OCI-LY3 (cell line): Measurements from ENCODE around the gene MRPL33.

Source experiments
- H2AFZ ChIP-seq: fragments of 200-600, 300-600 bp; shearing (Covaris generic); 2 replicates; pipeline ENCODE4 v1.6.0; 2014; ENCODE audit warnings: antibody characterized with exemption, low read depth, low read length
- H3K27ac ChIP-seq: fragments of 200-600, 300-600 bp; sonication (generic); 2 replicates; pipeline ENCODE4 v1.5.1; 2014; ENCODE audit warnings: mild to moderate bottlenecking, low read length, moderate library complexity, mixed read lengths
- H3K27me3 ChIP-seq: fragments of 200-600, 300-600 bp; sonication (generic); 2 replicates; pipeline ENCODE4 v1.6.1; 2014; ENCODE audit warnings: low read depth, low read length, mixed read lengths
- H3K36me3 ChIP-seq: fragments of 200-600, 300-600 bp; sonication (generic); replicated peaks from 2 replicates; pipeline ENCODE3; 2014; ENCODE audit warnings: low read depth, low read length, mixed read lengths
- H3K4me1 ChIP-seq: fragments of 300-600, 200-600 bp; sonication (generic); 2 replicates; pipeline ENCODE4 v1.6.1; 2014; ENCODE audit warnings: low read length, mixed read lengths
- H3K4me2 ChIP-seq: fragments of 200-600, 300-600 bp; sonication (generic); 2 replicates; pipeline ENCODE4 v1.6.1; 2014; ENCODE audit warnings: low read length, mixed read lengths
- H3K4me3 ChIP-seq: fragments of 300-600, 200-600 bp; sonication (generic); 2 replicates; pipeline ENCODE4 v1.5.1; 2014; ENCODE audit warnings: antibody characterized with exemption, mild to moderate bottlenecking, low read length, moderate library complexity
- H3K79me2 ChIP-seq: fragments of 300-600, 200-600 bp; shearing (Covaris generic); 2 replicates; pipeline ENCODE4 v1.6.1; 2014; ENCODE audit warnings: mild to moderate bottlenecking, low read length, mixed read lengths
- H3K9ac ChIP-seq: fragments of 300-600, 200-600 bp; shearing (Covaris generic); 2 replicates; pipeline ENCODE4 v1.6.0; 2014; ENCODE audit warnings: mild to moderate bottlenecking, low read length, moderate library complexity
- H3K9me3 ChIP-seq: fragments of 200-600, 300-600 bp; shearing (Covaris generic); 2 replicates; pipeline ENCODE4 v1.6.1; 2014; ENCODE audit warnings: low read length, mixed read lengths; ENCODE audit not compliant: insufficient read depth
- H4K20me1 ChIP-seq: fragments of 200-600, 300-600 bp; sonication (generic); 2 replicates; pipeline ENCODE4 v1.6.1; 2016; ENCODE audit warnings: low read length, mixed read lengths; ENCODE audit not compliant: insufficient read depth
- CTCF ChIP-seq: fragments of 200-600, 300-600 bp; sonication (generic); IDR thresholded peaks from 2 replicates; pipeline ENCODE4 v1.5.1; 2014; ENCODE audit warnings: antibody characterized with exemption, low read length, low read depth
- EZH2phosphoT487 ChIP-seq: fragments of 200-600 bp; shearing (Covaris generic); IDR thresholded peaks from 2 replicates; pipeline ENCODE4 v1.6.1; 2018; ENCODE audit warnings: antibody characterized with exemption, mixed run types, low read depth

Gene MRPL33

GRCh38 chr2:27771548-27772335, at the start of gene MRPL33:
Gene MRPL33, plus strand, starts transcription at chr2:27771719. Its CDS starts 59 bp downstream, at chr2:27771778.
- Histone ChIP-seq H3K9ac (peak within 1 kb of the TSS; percentile 82), H3K4me3 (peak within 1 kb of the TSS; percentile 87), H3K36me3 (peaks cover 6% of the 10 kb centered on the region), H2AFZ (peak within 1 kb of the TSS; percentile 96), H3K4me1 (peaks cover 16% of the 10 kb centered on the region), H3K27me3 (no peaks in the 10 kb centered on the region), H3K9me3 (no peaks in the 10 kb centered on the region), H4K20me1 (0 out of 2 replicates have a peak, but pooled peaks cover 4% of the 10 kb centered on the region), H3K79me2 (peaks cover 48% of the 10 kb centered on the region), H3K4me2 (peak within 1 kb of the TSS; percentile 91), H3K27ac (peak within 1 kb of the TSS; percentile 50; the same call in 1 of the 2 replicates)
- TF ChIP-seq CTCF (no peak), EZH2phosphoT487 (no peak)

- Histone ChIP-seq H2AFZ (no peak overlapping the region), H3K4me2 (no peak overlapping the region), H3K27me3 (peaks cover 7% of the 10 kb centered on the region; the same call in 1 of the 2 replicates), H3K27ac (no peak overlapping the region), H3K9ac (no peak overlapping the region), H3K4me3 (no peak overlapping the region), H3K9me3 (no peaks in the 10 kb centered on the region), H3K4me1 (no peaks in the 10 kb centered on the region), H4K20me1 (no peaks in the 10 kb centered on the region), H3K36me3 (no peaks in the 10 kb centered on the region), H3K79me2 (no peaks in the 10 kb centered on the region)
- TF ChIP-seq EZH2phosphoT487 (no peak), CTCF (no peak)
These were observed 49.5 kb upstream of the MRPL33 start for GRCh38 chr2:27721884-27722485.

- Histone ChIP-seq H3K36me3 (no peaks in the 10 kb centered on the region), H3K79me2 (no peaks in the 10 kb centered on the region), H3K9ac (no peak overlapping the region), H3K27ac (no peak overlapping the region), H3K4me2 (peak overlapping the region; percentile 33), H4K20me1 (no peaks in the 10 kb centered on the region), H3K27me3 (no peaks in the 10 kb centered on the region), H3K9me3 (no peaks in the 10 kb centered on the region), H3K4me1 (no peaks in the 10 kb centered on the region), H2AFZ (peak overlapping the region; percentile 67; the same call in 1 of the 2 replicates), H3K4me3 (no peak overlapping the region)
- TF ChIP-seq EZH2phosphoT487, result no peak
- TF ChIP-seq CTCF, result peak; percentile 62
These were observed 48.0 kb upstream of the MRPL33 start for GRCh38 chr2:27723372-27724144.

GRCh38 chr2:27724191-27724590, 47.3 kb upstream of the MRPL33 start:
- H2AFZ ChIP-seq, result no peak overlapping the region
- H4K20me1 ChIP-seq, result no peaks in the 10 kb centered on the region
- no peak overlapping the region for H3K4me2 ChIP-seq
- TF ChIP-seq CTCF, result no peak
- no peak for TF ChIP-seq EZH2phosphoT487
- no peak overlapping the region for H3K9ac ChIP-seq
- no peaks in the 10 kb centered on the region for H3K4me1 ChIP-seq
- no peaks in the 10 kb centered on the region for H3K36me3 ChIP-seq
- H3K9me3 ChIP-seq, result no peaks in the 10 kb centered on the region
- H3K4me3 ChIP-seq, result no peak overlapping the region
- no peaks in the 10 kb centered on the region for H3K27me3 ChIP-seq
- H3K79me2 ChIP-seq, result no peaks in the 10 kb centered on the region
- no peak overlapping the region for H3K27ac ChIP-seq
